HEK293 (cell line): Measurements from ENCODE around the gene RNF175.

Source experiments
- CTCF ChIA-PET: fragments of 350-600 bp; formaldehyde crosslinking; extraction: SDS; loops from one replicate; lab custom pipeline; 2021; ENCODE audit warnings: antibody characterized with exemption; lab: Yijun Ruan, JAX
- POLR2A ChIA-PET: fragments of 300-600 bp; formaldehyde crosslinking; extraction: SDS; loops from one replicate; lab custom pipeline; 2020; ENCODE audit warnings: antibody characterized with exemption, inconsistent platforms; lab: Yijun Ruan, JAX
- H3K27ac ChIP-seq: fragments of 200-500 bp; sonication (Bioruptor generic); 2 replicates; pipeline ENCODE4 v1.5.1; 2014; ENCODE audit warnings: low read depth, low read length, control low read depth, inconsistent platforms; ENCODE audit errors: extremely low read depth
- H3K36me3 ChIP-seq, 2 experiments: fragments of 200-500 bp in 1 of 2; sonication (Bioruptor generic) in 1 of 2; 1 replicate in 1 of 2; 2 replicates in 1 of 2; pipeline ENCODE4 v1.5.1; 2014 to 2017; ENCODE audit warnings: inconsistent platforms in 2 of 2, low read length in 2 of 2; ENCODE audit not compliant: control insufficient read depth in 2 of 2, insufficient read depth in 1 of 2
- H3K4me1 ChIP-seq: fragments of 200-500 bp; sonication (Bioruptor generic); 2 replicates; pipeline ENCODE4 v1.5.1; 2014; ENCODE audit warnings: mild to moderate bottlenecking, low read length, inconsistent platforms; ENCODE audit not compliant: control insufficient read depth, insufficient read depth
- H3K4me3 ChIP-seq: 2 replicates; pipeline ENCODE4 v1.5.1; 2011; ENCODE audit warnings: low read depth, mild to moderate bottlenecking, control low read depth, low read length, moderate library complexity
- H3K9me3 ChIP-seq: fragments of 200-500 bp; sonication (Bioruptor generic); 2 replicates; pipeline ENCODE4 v1.5.1; 2014; ENCODE audit warnings: low read depth, low read length, inconsistent platforms; ENCODE audit not compliant: control insufficient read depth, insufficient read depth
- BCL11B ChIP-seq: fragments of 450-650 bp; formaldehyde crosslinking; IDR thresholded peaks from 2 replicates; pipeline ENCODE4 v1.5.1; 2016; ENCODE audit warnings: low read depth, missing biosample characterization, missing genetic modification characterization
- HOXD13 ChIP-seq: sonication (generic); formaldehyde crosslinking; IDR thresholded peaks from 2 replicates; pipeline ENCODE4 v1.8.0; 2022; ENCODE audit warnings: missing genetic modification reagents, borderline replicate concordance
- KLF1 ChIP-seq: fragments of 450-650 bp; formaldehyde crosslinking; IDR thresholded peaks from 2 replicates; pipeline ENCODE4 v1.5.1; 2016; ENCODE audit warnings: missing biosample characterization, missing genetic modification characterization
- KLF8 ChIP-seq: fragments of 450-650 bp; formaldehyde crosslinking; IDR thresholded peaks from 2 replicates; pipeline ENCODE4 v1.5.1; 2016; ENCODE audit warnings: missing biosample characterization, missing genetic modification characterization
- REPIN1 ChIP-seq: fragments of 450-650 bp; formaldehyde crosslinking; IDR thresholded peaks from 2 replicates; pipeline ENCODE4 v1.5.1; 2017; ENCODE audit warnings: missing biosample characterization, missing genetic modification characterization, low read depth
- SCRT2 ChIP-seq: fragments of 450-650 bp; formaldehyde crosslinking; IDR thresholded peaks from 2 replicates; pipeline ENCODE4 v1.5.1; 2016; ENCODE audit warnings: missing biosample characterization, missing genetic modification characterization
- SETDB1 ChIP-seq: IDR thresholded peaks from one replicate; pipeline ENCODE4 v1.6.1; 2017; ENCODE audit warnings: mild to moderate bottlenecking, low read length, moderate library complexity, mixed read lengths; ENCODE audit not compliant: insufficient read length
- ZFP41 ChIP-seq: fragments of 450-650 bp; formaldehyde crosslinking; IDR thresholded peaks from 2 replicates; pipeline ENCODE4 v1.5.1; 2016; ENCODE audit warnings: missing biosample characterization, missing genetic modification characterization, borderline replicate concordance
- ZNF114 ChIP-seq: fragments of 450-650 bp; formaldehyde crosslinking; IDR thresholded peaks from 2 replicates; pipeline ENCODE4 v1.5.0; 2017; ENCODE audit warnings: missing biosample characterization, missing genetic modification characterization
- ZNF2 ChIP-seq: fragments of 450-650 bp; formaldehyde crosslinking; IDR thresholded peaks from 2 replicates; pipeline ENCODE4 v1.5.1; 2016; ENCODE audit warnings: missing biosample characterization, missing genetic modification characterization
- ZNF248 ChIP-seq: fragments of 450-650 bp; formaldehyde crosslinking; IDR thresholded peaks from 2 replicates; pipeline ENCODE4 v1.5.1; 2017; ENCODE audit warnings: missing biosample characterization, missing genetic modification characterization
- ZNF366 ChIP-seq: fragments of 450-650 bp; formaldehyde crosslinking; conservative IDR thresholded peaks from 2 replicates; pipeline ENCODE4 v1.5.1; 2016; ENCODE audit warnings: missing biosample characterization, missing genetic modification characterization
- ZNF37A ChIP-seq: fragments of 450-650 bp; IDR thresholded peaks from 2 replicates; pipeline ENCODE4 v1.5.1; 2018; ENCODE audit warnings: missing biosample characterization, missing genetic modification characterization
- ZNF48 ChIP-seq: fragments of 450-650 bp; formaldehyde crosslinking; IDR thresholded peaks from 2 replicates; pipeline ENCODE4 v1.5.1; 2016; ENCODE audit warnings: missing biosample characterization, missing genetic modification characterization
- ZNF529 ChIP-seq: fragments of 450-650 bp; formaldehyde crosslinking; IDR thresholded peaks from 2 replicates; pipeline ENCODE4 v1.5.1; 2017; ENCODE audit warnings: missing genetic modification characterization, missing biosample characterization; ENCODE audit not compliant: insufficient replicate concordance
- ZNF558 ChIP-seq: fragments of 450-650 bp; formaldehyde crosslinking; IDR thresholded peaks from 2 replicates; pipeline ENCODE4 v1.5.1; 2016; ENCODE audit warnings: missing biosample characterization, missing genetic modification characterization
- ZNF571 ChIP-seq: fragments of 450-650 bp; formaldehyde crosslinking; IDR thresholded peaks from 2 replicates; pipeline ENCODE4 v1.5.0; 2017; ENCODE audit warnings: missing biosample characterization, missing genetic modification characterization
- ZNF624 ChIP-seq: fragments of 450-650 bp; formaldehyde crosslinking; IDR thresholded peaks from 2 replicates; pipeline ENCODE4 v1.5.1; 2017; ENCODE audit warnings: missing biosample characterization, missing genetic modification characterization
- ZNF670 ChIP-seq: fragments of 450-650 bp; formaldehyde crosslinking; IDR thresholded peaks from 2 replicates; pipeline ENCODE4 v1.5.1; 2016; ENCODE audit warnings: missing biosample characterization, missing genetic modification characterization, low read depth
- ZSCAN16 ChIP-seq: fragments of 450-650 bp; formaldehyde crosslinking; IDR thresholded peaks from 2 replicates; pipeline ENCODE4 v1.5.1; 2016; ENCODE audit warnings: missing biosample characterization, missing genetic modification characterization
- ZSCAN23 ChIP-seq: fragments of 450-650 bp; formaldehyde crosslinking; IDR thresholded peaks from 2 replicates; pipeline ENCODE4 v1.5.1; 2016; ENCODE audit warnings: missing biosample characterization, missing genetic modification characterization
- ZXDB ChIP-seq: fragments of 450-650 bp; formaldehyde crosslinking; IDR thresholded peaks from 2 replicates; pipeline ENCODE4 v1.5.1; 2016; ENCODE audit warnings: missing biosample characterization, missing genetic modification characterization
- TF ChIP-seq, protein P1 (sequence below): fragments of 450-650 bp; formaldehyde crosslinking; IDR thresholded peaks from 2 replicates; pipeline ENCODE4 v1.5.1; 2017; ENCODE audit warnings: missing biosample characterization, missing genetic modification characterization
- TF ChIP-seq, protein P2 (sequence below): fragments of 450-650 bp; formaldehyde crosslinking; IDR thresholded peaks from 2 replicates; pipeline ENCODE4 v1.5.1; 2017; ENCODE audit warnings: missing biosample characterization, missing genetic modification characterization
- TF ChIP-seq, protein P3 (sequence below): fragments of 450-650 bp; formaldehyde crosslinking; IDR thresholded peaks from 2 replicates; pipeline ENCODE4 v1.5.1; 2016; ENCODE audit warnings: missing biosample characterization, missing genetic modification characterization
- TF ChIP-seq, protein P4 (sequence below): fragments of 450-650 bp; formaldehyde crosslinking; IDR thresholded peaks from 2 replicates; pipeline ENCODE4 v1.5.1; 2016; ENCODE audit warnings: missing biosample characterization, missing genetic modification characterization, borderline replicate concordance

The RNF175 gene

DNA sequence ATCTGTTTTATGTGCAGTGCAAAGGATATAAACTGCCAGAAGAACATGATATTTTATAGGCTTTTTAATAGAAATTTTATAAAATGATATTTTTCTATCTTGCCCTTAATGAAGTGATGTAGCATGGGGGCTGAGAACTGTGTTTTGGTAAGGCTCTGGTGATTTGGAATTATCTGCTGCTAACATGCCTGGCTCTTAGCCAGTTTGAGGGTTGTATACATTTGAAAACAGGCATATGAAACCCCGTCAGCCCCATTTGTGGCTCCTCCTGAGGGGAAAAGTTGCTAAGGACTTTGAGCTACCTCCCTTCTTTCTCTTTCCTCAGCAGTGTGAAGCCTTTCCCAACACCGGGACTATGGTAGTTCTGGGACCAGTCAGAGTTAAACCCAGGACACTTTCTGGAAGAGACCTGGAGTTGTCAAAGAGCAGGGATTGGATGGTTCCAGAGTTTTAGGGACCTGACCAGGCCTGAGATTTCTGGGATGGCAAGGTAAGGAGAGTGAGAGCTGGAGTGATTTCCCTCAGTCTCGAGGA lies 24.4 kb upstream of the RNF175 start (continued):
- TF ChIP-seq, protein P1, sequence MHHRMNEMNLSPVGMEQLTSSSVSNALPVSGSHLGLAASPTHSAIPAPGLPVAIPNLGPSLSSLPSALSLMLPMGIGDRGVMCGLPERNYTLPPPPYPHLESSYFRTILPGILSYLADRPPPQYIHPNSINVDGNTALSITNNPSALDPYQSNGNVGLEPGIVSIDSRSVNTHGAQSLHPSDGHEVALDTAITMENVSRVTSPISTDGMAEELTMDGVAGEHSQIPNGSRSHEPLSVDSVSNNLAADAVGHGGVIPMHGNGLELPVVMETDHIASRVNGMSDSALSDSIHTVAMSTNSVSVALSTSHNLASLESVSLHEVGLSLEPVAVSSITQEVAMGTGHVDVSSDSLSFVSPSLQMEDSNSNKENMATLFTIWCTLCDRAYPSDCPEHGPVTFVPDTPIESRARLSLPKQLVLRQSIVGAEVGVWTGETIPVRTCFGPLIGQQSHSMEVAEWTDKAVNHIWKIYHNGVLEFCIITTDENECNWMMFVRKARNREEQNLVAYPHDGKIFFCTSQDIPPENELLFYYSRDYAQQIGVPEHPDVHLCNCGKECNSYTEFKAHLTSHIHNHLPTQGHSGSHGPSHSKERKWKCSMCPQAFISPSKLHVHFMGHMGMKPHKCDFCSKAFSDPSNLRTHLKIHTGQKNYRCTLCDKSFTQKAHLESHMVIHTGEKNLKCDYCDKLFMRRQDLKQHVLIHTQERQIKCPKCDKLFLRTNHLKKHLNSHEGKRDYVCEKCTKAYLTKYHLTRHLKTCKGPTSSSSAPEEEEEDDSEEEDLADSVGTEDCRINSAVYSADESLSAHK (tag by site-specific recombination), result no peak
- TF ChIP-seq, protein P2, sequence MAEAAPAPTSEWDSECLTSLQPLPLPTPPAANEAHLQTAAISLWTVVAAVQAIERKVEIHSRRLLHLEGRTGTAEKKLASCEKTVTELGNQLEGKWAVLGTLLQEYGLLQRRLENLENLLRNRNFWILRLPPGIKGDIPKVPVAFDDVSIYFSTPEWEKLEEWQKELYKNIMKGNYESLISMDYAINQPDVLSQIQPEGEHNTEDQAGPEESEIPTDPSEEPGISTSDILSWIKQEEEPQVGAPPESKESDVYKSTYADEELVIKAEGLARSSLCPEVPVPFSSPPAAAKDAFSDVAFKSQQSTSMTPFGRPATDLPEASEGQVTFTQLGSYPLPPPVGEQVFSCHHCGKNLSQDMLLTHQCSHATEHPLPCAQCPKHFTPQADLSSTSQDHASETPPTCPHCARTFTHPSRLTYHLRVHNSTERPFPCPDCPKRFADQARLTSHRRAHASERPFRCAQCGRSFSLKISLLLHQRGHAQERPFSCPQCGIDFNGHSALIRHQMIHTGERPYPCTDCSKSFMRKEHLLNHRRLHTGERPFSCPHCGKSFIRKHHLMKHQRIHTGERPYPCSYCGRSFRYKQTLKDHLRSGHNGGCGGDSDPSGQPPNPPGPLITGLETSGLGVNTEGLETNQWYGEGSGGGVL (tag by site-specific recombination), result no peak
- TF ChIP-seq HOXD13, result no peak

DNA sequence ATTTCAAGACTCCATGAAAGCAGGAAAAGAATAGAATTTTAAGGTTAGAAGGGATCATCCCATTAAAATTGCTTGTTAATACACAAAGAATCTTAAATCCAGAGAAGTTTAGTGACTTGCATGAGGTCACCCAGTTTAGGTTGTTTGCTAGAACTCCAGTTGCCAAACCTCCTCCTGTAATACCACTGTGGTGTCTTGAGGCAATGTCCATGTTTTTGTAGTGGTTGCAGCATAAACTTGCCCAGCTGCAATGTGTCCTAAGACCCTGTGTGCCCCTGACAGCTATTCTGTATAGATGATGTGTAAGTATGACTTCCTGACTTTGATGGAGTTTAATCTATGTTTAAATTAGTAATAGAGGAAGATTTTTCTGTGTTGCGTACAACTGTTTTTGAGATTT lies 22.8 kb upstream of the RNF175 start:
- Histone ChIP-seq H3K9me3 (no peaks in the 10 kb centered on the region), H3K27ac (peak overlapping the region; percentile 61), H3K4me1 (peaks cover 12% of the 10 kb centered on the region), H3K4me3 (no peak overlapping the region), H3K36me3 (no peaks in the 10 kb centered on the region)
- ChIA-PET POLR2A (no interaction called here), CTCF (interaction anchor here (1.4 kb wide), 1 partner anchor 18 kb away, joined by 3 read pairs; no protein-coding TSS in a partner anchor)
- TF ChIP-seq KLF1 (no peak), SETDB1 (no peak), ZFP41 (no peak), ZNF248 (tag by site-specific recombination) (no peak), ZNF529 (tag by site-specific recombination) (no peak), REPIN1 (tag by site-specific recombination) (no peak), ZNF114 (tag by site-specific recombination) (no peak), ZSCAN16 (tag by site-specific recombination) (no peak), ZNF48 (tag by site-specific recombination) (no peak), ZNF571 (tag by site-specific recombination) (no peak), ZNF558 (tag by site-specific recombination) (no peak), ZNF624 (no peak)
- TF ChIP-seq, protein P3, sequence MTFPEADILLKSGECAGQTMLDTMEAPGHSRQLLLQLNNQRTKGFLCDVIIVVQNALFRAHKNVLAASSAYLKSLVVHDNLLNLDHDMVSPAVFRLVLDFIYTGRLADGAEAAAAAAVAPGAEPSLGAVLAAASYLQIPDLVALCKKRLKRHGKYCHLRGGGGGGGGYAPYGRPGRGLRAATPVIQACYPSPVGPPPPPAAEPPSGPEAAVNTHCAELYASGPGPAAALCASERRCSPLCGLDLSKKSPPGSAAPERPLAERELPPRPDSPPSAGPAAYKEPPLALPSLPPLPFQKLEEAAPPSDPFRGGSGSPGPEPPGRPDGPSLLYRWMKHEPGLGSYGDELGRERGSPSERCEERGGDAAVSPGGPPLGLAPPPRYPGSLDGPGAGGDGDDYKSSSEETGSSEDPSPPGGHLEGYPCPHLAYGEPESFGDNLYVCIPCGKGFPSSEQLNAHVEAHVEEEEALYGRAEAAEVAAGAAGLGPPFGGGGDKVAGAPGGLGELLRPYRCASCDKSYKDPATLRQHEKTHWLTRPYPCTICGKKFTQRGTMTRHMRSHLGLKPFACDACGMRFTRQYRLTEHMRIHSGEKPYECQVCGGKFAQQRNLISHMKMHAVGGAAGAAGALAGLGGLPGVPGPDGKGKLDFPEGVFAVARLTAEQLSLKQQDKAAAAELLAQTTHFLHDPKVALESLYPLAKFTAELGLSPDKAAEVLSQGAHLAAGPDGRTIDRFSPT (tag by site-specific recombination), result no peak
- TF ChIP-seq, all 188 proteins: peak for 0

DNA sequence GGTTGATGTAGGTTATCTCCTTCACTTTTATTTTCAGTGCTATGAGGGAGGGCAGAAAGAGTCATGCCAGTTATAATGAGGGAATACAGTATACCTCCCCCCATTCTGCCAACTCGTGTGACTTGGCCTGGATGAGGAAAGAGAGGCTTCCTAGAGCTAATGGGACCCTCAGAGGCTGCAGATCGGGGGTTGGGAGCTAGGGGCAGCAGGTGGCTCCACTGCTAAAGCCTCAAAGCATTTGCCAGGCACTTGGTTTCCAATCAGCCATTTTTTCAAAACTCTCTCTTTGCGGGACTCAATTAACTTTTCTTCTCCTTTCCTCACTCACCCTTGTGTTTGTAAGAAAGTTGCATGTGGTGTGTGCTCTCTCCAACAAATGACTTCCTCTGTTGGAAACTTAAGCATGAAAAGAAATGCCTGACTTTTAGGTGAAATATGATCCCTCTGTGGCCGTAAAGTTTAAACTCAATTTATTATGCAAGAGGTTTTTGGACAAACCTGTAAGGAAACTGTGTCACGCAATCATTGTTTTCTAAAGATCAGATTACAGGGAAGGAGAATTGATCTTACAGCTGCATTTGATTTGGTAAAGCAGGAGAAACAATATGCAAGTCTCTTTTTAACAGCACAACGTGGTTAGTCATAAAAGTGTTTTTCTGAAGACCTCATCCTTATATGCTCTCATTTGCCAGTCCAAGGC lies 22.0 kb upstream of the RNF175 start:
- H3K4me3 ChIP-seq, result no peak overlapping the region
- peaks cover 12% of the 10 kb centered on the region; the same call in 1 of the 2 replicates for H3K4me1 ChIP-seq
- H3K36me3 ChIP-seq, result no peaks in the 10 kb centered on the region
- POLR2A ChIA-PET, result no interaction called here
- no peaks in the 10 kb centered on the region for H3K9me3 ChIP-seq
- H3K27ac ChIP-seq, result peak overlapping the region; percentile 64
- CTCF ChIA-PET, result interaction anchor here (0.6 to 1.4 kb wide), 3 partner anchors 18 to 941 kb away, joined by 3 to 4 read pairs (median 3); no protein-coding TSS in a partner anchor
- TF ChIP-seq KLF8 (0 out of 2 replicates have a peak, but pooled peaks have one; percentile 56), ZNF2 (peak; percentile 23; the same call in 1 of the 2 replicates), ZNF37A (tag by site-specific recombination) (no peak), ZXDB (tag by site-specific recombination) (peak; percentile 84), ZNF529 (tag by site-specific recombination) (no peak), ZSCAN23 (tag by site-specific recombination) (no peak), ZNF670 (no peak), ZNF366 (tag by site-specific recombination) (peak; percentile 84), SCRT2 (tag by site-specific recombination) (peak; percentile 57), BCL11B (tag by site-specific recombination) (peak; percentile 72; the same call in 1 of the 2 replicates)
- TF ChIP-seq, protein P4, sequence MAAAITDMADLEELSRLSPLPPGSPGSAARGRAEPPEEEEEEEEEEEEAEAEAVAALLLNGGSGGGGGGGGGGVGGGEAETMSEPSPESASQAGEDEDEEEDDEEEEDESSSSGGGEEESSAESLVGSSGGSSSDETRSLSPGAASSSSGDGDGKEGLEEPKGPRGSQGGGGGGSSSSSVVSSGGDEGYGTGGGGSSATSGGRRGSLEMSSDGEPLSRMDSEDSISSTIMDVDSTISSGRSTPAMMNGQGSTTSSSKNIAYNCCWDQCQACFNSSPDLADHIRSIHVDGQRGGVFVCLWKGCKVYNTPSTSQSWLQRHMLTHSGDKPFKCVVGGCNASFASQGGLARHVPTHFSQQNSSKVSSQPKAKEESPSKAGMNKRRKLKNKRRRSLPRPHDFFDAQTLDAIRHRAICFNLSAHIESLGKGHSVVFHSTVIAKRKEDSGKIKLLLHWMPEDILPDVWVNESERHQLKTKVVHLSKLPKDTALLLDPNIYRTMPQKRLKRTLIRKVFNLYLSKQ (tag by site-specific recombination), result no peak
